Astrocyte (in vitro differentiated cells and primary cell): ENCODE results near the gene IKBIP. TPM values are rescaled to one million over a fixed set of nuclear protein-coding genes. Genes with fewer than 3 reads are reported as not detected.

Experiments used
- DNase-seq: peaks from one replicate; pipeline ENCODE4 v3.0.0-alpha.2; 2010; ENCODE audit warnings: low read depth
- FAIRE-seq: peaks from 2 replicates; lab custom pipeline; 2011; peaks lifted over from hg19 to GRCh38; lab: Jason Lieb, UNC
- H2AFZ ChIP-seq: 2 replicates; pipeline ENCODE4 v1.6.0; 2012; ENCODE audit warnings: low read depth, low read length, inconsistent platforms
- H3K27ac ChIP-seq: 2 replicates; pipeline ENCODE4 v1.5.1; 2011; ENCODE audit warnings: low read depth, low read length, inconsistent platforms
- H3K27me3 ChIP-seq: 2 replicates; pipeline ENCODE4 v1.6.0; 2011; ENCODE audit warnings: low read length, inconsistent platforms; ENCODE audit not compliant: insufficient read depth
- H3K36me3 ChIP-seq: 2 replicates; pipeline ENCODE4 v1.5.1; 2011; ENCODE audit warnings: low read length, inconsistent platforms; ENCODE audit not compliant: insufficient read depth
- H3K4me1 ChIP-seq: 2 replicates; pipeline ENCODE4 v1.5.1; 2011; ENCODE audit warnings: low read length, inconsistent platforms; ENCODE audit not compliant: insufficient read depth
- H3K4me2 ChIP-seq: 2 replicates; pipeline ENCODE4 v1.6.0; 2012; ENCODE audit warnings: low read length, inconsistent platforms
- H3K4me3 ChIP-seq: 2 replicates; pipeline ENCODE4 v1.5.1; 2011; ENCODE audit warnings: low read depth, mild to moderate bottlenecking, low read length, inconsistent platforms; ENCODE audit not compliant: insufficient read depth
- H3K79me2 ChIP-seq: 2 replicates; pipeline ENCODE4 v1.6.0; 2012; ENCODE audit warnings: mild to moderate bottlenecking, low read length, inconsistent platforms; ENCODE audit not compliant: insufficient read depth
- H3K9ac ChIP-seq: 2 replicates; pipeline ENCODE4 v1.6.0; 2012; ENCODE audit warnings: mild to moderate bottlenecking, low read length, inconsistent platforms
- H3K9me3 ChIP-seq: 2 replicates; pipeline ENCODE4 v1.5.1; 2012; ENCODE audit warnings: low read depth, mild to moderate bottlenecking, low read length, inconsistent platforms; ENCODE audit not compliant: insufficient read depth
- H4K20me1 ChIP-seq: 2 replicates; pipeline ENCODE4 v1.6.0; 2012; ENCODE audit warnings: low read length, inconsistent platforms; ENCODE audit not compliant: insufficient read depth
- H3K27ac Mint-ChIP-seq: one replicate; pipeline ENCODE4 v1.8.0; 2021; ENCODE audit warnings: mild to moderate bottlenecking, mixed read lengths; ENCODE audit not compliant: unreplicated experiment
- H3K27me3 Mint-ChIP-seq: one replicate; pipeline ENCODE4 v1.8.0; 2021; ENCODE audit warnings: low read depth, mixed read lengths; ENCODE audit not compliant: unreplicated experiment
- H3K36me3 Mint-ChIP-seq: one replicate; pipeline ENCODE4 v1.8.0; 2021; ENCODE audit warnings: low read depth, mixed read lengths; ENCODE audit not compliant: unreplicated experiment
- H3K4me1 Mint-ChIP-seq: one replicate; pipeline ENCODE4 v1.8.0; 2021; ENCODE audit warnings: low read depth, mixed read lengths; ENCODE audit not compliant: unreplicated experiment
- H3K4me3 Mint-ChIP-seq: one replicate; pipeline ENCODE4 v1.8.0; 2021; ENCODE audit warnings: mild to moderate bottlenecking, moderate library complexity, mixed read lengths; ENCODE audit not compliant: unreplicated experiment
- H3K9me3 Mint-ChIP-seq: one replicate; pipeline ENCODE4 v1.8.0; 2021; ENCODE audit warnings: mild to moderate bottlenecking, mixed read lengths; ENCODE audit not compliant: unreplicated experiment
- EZH2 ChIP-seq: IDR thresholded peaks from 2 replicates; pipeline ENCODE4 v1.6.1; 2012; ENCODE audit warnings: mild to moderate bottlenecking, low read length, inconsistent platforms; ENCODE audit not compliant: insufficient read depth
- total RNA-seq: library from RNA; stranded (reverse); gene quantifications from 2 replicates; pipeline ENCODE4 v1.2.1, GENCODE V29; 2021
- TF ChIP-seq, protein P1 (sequence below): IDR thresholded peaks from 2 replicates; pipeline ENCODE4 v1.5.1; 2011; ENCODE audit warnings: low read depth, mild to moderate bottlenecking, inconsistent platforms, low read length, moderate library complexity; ENCODE audit not compliant: insufficient read depth

The IKBIP gene
- total RNA-seq, 1 donor from 2014 or later: 126 TPM

DNA sequence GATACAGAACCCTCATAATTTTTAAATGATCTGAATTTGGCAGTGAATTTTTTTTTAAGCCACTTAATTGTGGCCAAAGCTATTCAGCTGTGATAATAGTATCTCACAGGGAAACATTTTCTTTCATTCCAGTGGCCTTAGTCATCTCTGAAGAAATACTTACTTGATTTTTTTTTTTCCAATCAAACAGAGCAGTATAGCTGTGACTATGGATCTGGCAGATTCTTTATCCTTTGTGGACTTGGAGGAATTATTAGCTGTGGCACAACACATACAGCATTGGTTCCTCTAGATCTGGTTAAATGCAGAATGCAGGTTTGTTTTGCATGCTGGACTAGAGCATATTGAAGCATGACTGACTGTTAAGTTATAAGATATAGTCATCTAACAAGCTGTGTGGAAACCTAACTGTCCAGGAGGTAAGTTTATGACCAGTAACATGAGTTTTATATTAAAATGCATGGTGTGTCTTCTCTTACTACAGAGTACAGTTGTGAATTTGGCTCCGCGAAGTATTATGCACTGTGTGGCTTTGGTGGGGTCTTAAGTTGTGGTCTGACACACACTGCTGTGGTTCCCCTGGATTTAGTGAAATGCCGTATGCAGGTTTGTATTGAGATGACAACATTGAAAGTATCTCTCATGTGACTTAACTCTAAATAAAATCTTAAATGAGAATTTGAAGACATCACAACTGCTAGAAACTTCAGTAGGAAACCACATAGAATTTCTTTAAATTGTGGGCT lies 49.2 kb downstream of the IKBIP start:
- peaks cover 43% of the 10 kb centered on the region for H3K36me3 ChIP-seq
- H3K27me3 ChIP-seq: no peaks in the 10 kb centered on the region
- H4K20me1 ChIP-seq: peaks cover 62% of the 10 kb centered on the region
- TF ChIP-seq, protein P1, sequence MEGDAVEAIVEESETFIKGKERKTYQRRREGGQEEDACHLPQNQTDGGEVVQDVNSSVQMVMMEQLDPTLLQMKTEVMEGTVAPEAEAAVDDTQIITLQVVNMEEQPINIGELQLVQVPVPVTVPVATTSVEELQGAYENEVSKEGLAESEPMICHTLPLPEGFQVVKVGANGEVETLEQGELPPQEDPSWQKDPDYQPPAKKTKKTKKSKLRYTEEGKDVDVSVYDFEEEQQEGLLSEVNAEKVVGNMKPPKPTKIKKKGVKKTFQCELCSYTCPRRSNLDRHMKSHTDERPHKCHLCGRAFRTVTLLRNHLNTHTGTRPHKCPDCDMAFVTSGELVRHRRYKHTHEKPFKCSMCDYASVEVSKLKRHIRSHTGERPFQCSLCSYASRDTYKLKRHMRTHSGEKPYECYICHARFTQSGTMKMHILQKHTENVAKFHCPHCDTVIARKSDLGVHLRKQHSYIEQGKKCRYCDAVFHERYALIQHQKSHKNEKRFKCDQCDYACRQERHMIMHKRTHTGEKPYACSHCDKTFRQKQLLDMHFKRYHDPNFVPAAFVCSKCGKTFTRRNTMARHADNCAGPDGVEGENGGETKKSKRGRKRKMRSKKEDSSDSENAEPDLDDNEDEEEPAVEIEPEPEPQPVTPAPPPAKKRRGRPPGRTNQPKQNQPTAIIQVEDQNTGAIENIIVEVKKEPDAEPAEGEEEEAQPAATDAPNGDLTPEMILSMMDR: no peak
- TF ChIP-seq EZH2: no peak
- FAIRE-seq (no peak), DNase-seq (peak; percentile 76)
- peak overlapping the region; percentile 91 for H3K27ac ChIP-seq
- Mint-ChIP-seq H3K4me1 (peaks cover 13% of the 10 kb centered on the region), H3K4me3 (peak overlapping the region; percentile 97), H3K36me3 (peaks cover 11% of the 10 kb centered on the region), H3K9me3 (no peaks in the 10 kb centered on the region), H3K27ac (peak overlapping the region; percentile 83), H3K27me3 (peaks cover 1% of the 10 kb centered on the region)
- peaks cover 60% of the 10 kb centered on the region for H3K79me2 ChIP-seq
- no peak overlapping the region for H2AFZ ChIP-seq
- peak overlapping the region; percentile 97 for H3K4me3 ChIP-seq
- peak overlapping the region; percentile 99 for H3K9ac ChIP-seq
- H3K4me1 ChIP-seq: peaks cover 11% of the 10 kb centered on the region
- peak overlapping the region; percentile 89 for H3K4me2 ChIP-seq
- H3K9me3 ChIP-seq: no peaks in the 10 kb centered on the region

DNA sequence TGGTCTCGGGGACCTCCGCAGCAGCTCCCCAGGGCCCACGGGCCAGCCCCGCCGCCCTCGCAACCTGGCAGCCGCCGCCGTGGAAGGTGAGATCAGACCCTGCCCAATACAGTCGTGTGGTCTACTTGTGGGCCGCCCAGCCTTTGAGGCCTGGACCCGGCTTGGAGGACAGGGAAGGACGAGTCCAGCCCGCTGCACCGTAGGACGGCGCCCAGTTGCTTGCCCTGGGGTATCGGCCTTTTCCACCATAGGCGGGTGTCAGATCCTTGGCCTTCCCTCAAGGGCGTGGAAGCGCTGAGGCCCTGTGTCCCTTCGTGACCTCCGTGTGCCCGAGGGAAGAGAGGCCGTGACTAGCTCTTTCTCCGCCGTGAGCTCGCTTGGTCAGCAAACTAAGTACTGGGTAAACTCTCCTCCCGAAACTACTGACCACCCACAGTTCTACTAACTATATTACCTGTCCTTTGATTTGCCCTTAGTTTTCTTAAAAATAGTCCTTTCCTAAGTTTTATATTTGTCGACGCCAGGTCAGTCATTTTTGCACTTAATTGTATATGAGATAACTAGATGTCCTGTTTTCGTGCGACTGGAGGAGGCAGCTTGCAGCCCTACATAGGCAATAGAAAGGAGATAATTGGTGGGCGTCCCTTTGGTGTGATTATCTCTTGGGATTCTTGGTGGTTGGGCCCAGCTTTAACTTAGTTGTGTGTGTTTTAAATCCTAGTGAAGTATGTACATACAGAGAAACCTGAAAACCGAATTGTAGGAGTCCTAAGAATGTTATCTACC lies 50.3 kb downstream of the IKBIP start:
- Histone ChIP-seq H3K4me1 (peaks cover 11% of the 10 kb centered on the region), H3K27ac (peak overlapping the region; percentile 91), H3K27me3 (no peaks in the 10 kb centered on the region), H4K20me1 (peaks cover 52% of the 10 kb centered on the region), H3K9ac (peak overlapping the region; percentile 99), H3K4me2 (peak overlapping the region; percentile 89), H2AFZ (no peak overlapping the region), H3K4me3 (peak overlapping the region; percentile 97), H3K9me3 (no peaks in the 10 kb centered on the region), H3K79me2 (peaks cover 53% of the 10 kb centered on the region), H3K36me3 (peaks cover 35% of the 10 kb centered on the region)
- peaks cover 13% of the 10 kb centered on the region for H3K4me1 Mint-ChIP-seq
- H3K36me3 Mint-ChIP-seq: peaks cover 11% of the 10 kb centered on the region
- peak overlapping the region; percentile 97 for H3K4me3 Mint-ChIP-seq
- no peak for DNase-seq
- TF ChIP-seq EZH2: no peak
- TF ChIP-seq, protein P1: no peak
- H3K27ac Mint-ChIP-seq: peak overlapping the region; percentile 95
- FAIRE-seq: no peak
- H3K27me3 Mint-ChIP-seq: peaks cover 1% of the 10 kb centered on the region
- H3K9me3 Mint-ChIP-seq: no peaks in the 10 kb centered on the region
